Left ventricle myocardium inferior (tissue), 1 donor: Measurements from ENCODE around the gene TSPAN14. TPM values are rescaled to one million over a fixed set of nuclear protein-coding genes. Genes with fewer than 3 reads are reported as not detected.

ENCODE experiments used
- DNase-seq: peaks from one replicate; pipeline ENCODE4 v3.0.0-alpha.2; 2020
- H3K27ac ChIP-seq: fragments of 200-600 bp; replicated peaks from 2 replicates; pipeline ENCODE4 v1.8.0; 2021
- H3K27me3 ChIP-seq: fragments of 200-600 bp; 2 replicates; pipeline ENCODE4 v1.8.0; 2021; ENCODE audit warnings: low read depth
- H3K36me3 ChIP-seq: fragments of 200-600 bp; 2 replicates; pipeline ENCODE4 v1.8.0; 2021
- H3K4me1 ChIP-seq: fragments of 200-600 bp; 2 replicates; pipeline ENCODE4 v1.8.0; 2021
- H3K4me3 ChIP-seq: fragments of 200-600 bp; 2 replicates; pipeline ENCODE4 v1.8.0; 2021; ENCODE audit warnings: mild to moderate bottlenecking, moderate library complexity
- H3K9me3 ChIP-seq: fragments of 200-600 bp; replicated peaks from 2 replicates; pipeline ENCODE4 v1.8.0; 2021
- intact Hi-C: fragments of 100-400 bp; cut with micrococcal nuclease; formaldehyde crosslinking; loops from one replicate; pipeline ENCODE4 v1.11.0; 2022
- total RNA-seq: library from RNA; stranded (reverse); fragmentation: NEBNext Ultra II Directional; extraction: Animal tissue kit (Norgen Biotek cat#: 25700); gene quantifications from one replicate; pipeline ENCODE4 v1.2.1, GENCODE V29; 2021
- TF ChIP-seq, protein P1 (sequence below): fragments of 200-600 bp; IDR thresholded peaks from 2 replicates; pipeline ENCODE4 v1.8.0; 2021; ENCODE audit warnings: antibody characterized with exemption, mild to moderate bottlenecking, borderline replicate concordance
- donor health status: DM: no; HTN: yes; CAD: no; lungs with severe emphysema.

Gene TSPAN14
- total RNA-seq, 1 donor from 2014 or later = 33.4 TPM

- Histone ChIP-seq H3K36me3 (no peaks in the 10 kb centered on the region), H3K4me3 (peak overlapping the region; percentile 99), H3K27me3 (no peaks in the 10 kb centered on the region), H3K4me1 (peaks cover 96% of the 10 kb centered on the region), H3K27ac (peak overlapping the region; percentile 100), H3K9me3 (no peaks in the 10 kb centered on the region)
- DNase-seq = no peak
- intact Hi-C loops = loop anchor here (5.0 kb wide), 1 partner anchor 45 kb away; no protein-coding TSS in a partner anchor
- TF ChIP-seq, protein P1, sequence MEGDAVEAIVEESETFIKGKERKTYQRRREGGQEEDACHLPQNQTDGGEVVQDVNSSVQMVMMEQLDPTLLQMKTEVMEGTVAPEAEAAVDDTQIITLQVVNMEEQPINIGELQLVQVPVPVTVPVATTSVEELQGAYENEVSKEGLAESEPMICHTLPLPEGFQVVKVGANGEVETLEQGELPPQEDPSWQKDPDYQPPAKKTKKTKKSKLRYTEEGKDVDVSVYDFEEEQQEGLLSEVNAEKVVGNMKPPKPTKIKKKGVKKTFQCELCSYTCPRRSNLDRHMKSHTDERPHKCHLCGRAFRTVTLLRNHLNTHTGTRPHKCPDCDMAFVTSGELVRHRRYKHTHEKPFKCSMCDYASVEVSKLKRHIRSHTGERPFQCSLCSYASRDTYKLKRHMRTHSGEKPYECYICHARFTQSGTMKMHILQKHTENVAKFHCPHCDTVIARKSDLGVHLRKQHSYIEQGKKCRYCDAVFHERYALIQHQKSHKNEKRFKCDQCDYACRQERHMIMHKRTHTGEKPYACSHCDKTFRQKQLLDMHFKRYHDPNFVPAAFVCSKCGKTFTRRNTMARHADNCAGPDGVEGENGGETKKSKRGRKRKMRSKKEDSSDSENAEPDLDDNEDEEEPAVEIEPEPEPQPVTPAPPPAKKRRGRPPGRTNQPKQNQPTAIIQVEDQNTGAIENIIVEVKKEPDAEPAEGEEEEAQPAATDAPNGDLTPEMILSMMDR = no peak
Measured at GRCh38 chr10:80457554-80458262, 3.6 kb downstream of the TSPAN14 start.

DNA sequence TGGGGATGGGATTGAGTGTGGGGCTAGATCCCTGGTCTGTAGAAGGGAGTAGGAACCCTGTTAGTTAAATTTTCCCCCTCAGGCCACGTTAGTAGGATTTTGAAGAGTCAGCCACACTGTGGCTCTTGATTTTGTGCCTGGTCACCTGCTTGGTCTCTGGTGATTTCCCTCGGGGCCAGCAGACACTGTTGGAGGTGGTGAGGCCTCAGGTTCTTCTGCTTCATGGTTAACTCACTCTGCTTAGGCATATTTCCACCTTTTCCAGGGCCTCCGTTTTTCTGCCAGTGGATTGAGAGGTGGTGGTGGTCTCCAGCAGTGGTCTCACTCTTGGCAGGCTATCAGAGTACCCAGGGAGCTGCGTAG is 4.1 kb downstream of the TSPAN14 start:
- Histone ChIP-seq H3K27ac (peak overlapping the region; percentile 100), H3K27me3 (no peaks in the 10 kb centered on the region), H3K9me3 (no peaks in the 10 kb centered on the region), H3K36me3 (no peaks in the 10 kb centered on the region), H3K4me1 (peaks cover 96% of the 10 kb centered on the region), H3K4me3 (peak overlapping the region; percentile 99)
- TF ChIP-seq, protein P1 = no peak
- intact Hi-C loops = loop anchor here (5.0 kb wide), 1 partner anchor 44 kb away; no protein-coding TSS in a partner anchor
- DNase-seq = no peak

GRCh38 chr10:80458638-80459037 is 4.5 kb downstream of the TSPAN14 start:
- TF ChIP-seq, protein P1 = no peak
- Histone ChIP-seq H3K9me3 (no peaks in the 10 kb centered on the region), H3K27ac (peak overlapping the region; percentile 100), H3K27me3 (no peaks in the 10 kb centered on the region), H3K4me1 (peaks cover 96% of the 10 kb centered on the region), H3K36me3 (no peaks in the 10 kb centered on the region), H3K4me3 (peak overlapping the region; percentile 99)
- intact Hi-C loops = loop anchor here (5.0 kb wide), 1 partner anchor 44 kb away; no protein-coding TSS in a partner anchor
- no peak for DNase-seq

DNA sequence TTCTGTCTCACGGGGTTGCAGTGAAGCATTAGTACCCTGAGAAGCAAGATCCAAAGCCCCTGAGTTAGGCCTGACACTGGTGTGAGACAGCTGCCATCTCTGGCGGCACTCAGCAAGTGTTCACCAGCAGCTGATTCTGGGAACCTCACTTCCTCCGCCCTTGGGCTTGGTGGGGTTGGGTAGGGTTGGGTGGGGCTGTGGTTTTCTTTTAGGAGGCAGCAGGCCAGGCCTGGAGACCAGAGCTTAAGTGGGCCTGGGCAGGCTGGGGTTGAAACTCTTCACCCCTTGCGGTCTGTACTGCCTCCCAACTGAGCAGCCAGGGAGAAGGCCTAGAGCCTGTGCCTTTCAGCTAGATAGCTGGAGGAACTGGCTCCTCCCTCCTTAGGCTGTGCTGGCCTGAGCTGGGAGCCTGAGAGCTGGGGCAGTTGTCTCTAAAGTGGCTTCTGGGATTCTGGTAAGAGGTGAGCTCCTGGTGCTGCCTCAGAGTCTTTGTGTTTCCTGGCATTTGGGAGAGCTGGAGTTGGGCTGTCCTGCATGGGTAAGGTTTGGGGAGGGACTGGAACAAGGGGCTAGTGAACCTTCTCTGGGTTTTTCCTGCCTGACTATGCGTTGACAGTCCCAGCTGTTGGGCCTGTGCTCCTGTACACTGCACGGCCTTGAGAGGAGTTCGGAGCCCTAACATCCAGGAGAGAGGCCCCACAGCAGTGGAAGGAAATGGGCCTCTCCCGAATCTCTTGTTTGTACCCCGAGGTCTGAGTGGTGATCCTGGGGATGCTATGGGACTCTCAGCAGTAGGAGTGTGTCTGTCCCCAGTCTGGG is 5.1 kb downstream of the TSPAN14 start:
- H3K4me1 ChIP-seq = peaks cover 100% of the 10 kb centered on the region
- DNase-seq = peak; percentile 65
- H3K27ac ChIP-seq = peak overlapping the region; percentile 100
- peak overlapping the region; percentile 99 for H3K4me3 ChIP-seq
- H3K36me3 ChIP-seq = no peaks in the 10 kb centered on the region
- TF ChIP-seq, protein P1 = no peak
- no peaks in the 10 kb centered on the region for H3K9me3 ChIP-seq
- intact Hi-C loops = loop anchor here (5.0 kb wide), 1 partner anchor 43 kb away; no protein-coding TSS in a partner anchor
- H3K27me3 ChIP-seq = no peaks in the 10 kb centered on the region

DNA sequence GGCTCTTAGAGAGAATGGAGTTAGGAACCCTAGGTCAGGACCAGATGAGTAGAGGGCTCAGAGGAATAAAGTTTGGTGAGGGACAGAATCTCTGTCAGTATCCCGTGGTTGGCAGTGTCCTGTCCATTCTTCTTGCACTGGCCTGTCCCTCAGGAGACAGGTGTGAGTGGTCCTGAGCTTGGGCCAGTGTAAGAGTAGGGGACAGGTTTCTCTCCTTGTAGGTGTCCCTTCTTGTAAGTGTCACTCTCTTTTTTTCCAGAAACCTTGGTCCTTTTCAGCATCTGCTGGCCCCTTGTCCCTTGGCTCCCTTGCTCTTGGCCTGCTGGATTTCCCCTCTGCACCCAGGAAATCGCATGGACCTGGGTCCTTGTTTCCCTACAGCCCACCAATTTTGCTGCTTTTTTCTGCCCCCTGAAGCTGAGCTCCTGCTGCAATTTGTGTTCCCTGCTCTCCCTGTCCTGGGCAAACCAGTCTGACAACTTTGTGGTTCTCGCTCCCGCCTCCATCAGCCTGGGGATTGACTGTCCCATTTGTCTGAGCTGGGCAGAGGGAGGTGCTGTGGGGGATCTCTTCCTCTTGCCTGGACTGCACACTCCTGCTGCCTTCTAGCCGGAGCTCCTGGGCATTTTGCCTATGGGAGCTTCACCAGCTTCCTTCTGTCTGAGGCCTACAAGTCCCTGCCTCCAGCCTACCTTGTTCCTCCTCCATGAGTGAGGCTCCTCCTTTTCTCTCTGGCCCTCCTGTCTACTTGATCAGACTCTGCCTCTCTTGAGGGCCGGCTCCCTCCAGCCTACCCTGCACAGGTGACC is 6.5 kb downstream of the TSPAN14 start:
- Histone ChIP-seq H3K27ac (peak overlapping the region; percentile 100), H3K4me3 (peak overlapping the region; percentile 99), H3K4me1 (peaks cover 100% of the 10 kb centered on the region), H3K36me3 (no peaks in the 10 kb centered on the region), H3K9me3 (no peaks in the 10 kb centered on the region), H3K27me3 (no peaks in the 10 kb centered on the region)
- DNase-seq = no peak
- intact Hi-C loops = no loop called here
- TF ChIP-seq, protein P1 = no peak
